Stimulated activated CD8-positive, alpha-beta memory T cell treated with anti-CD3 and anti-CD28 coated beads, Interleukin-7, amount 100 ng/mL, for 48 hours (primary cell): ENCODE data around the gene DAND5.

Experiments used
- DNase-seq, 2 donors: peaks; one replicate each; pipeline ENCODE4 v3.0.0-alpha.2; 2020; ENCODE audit warnings: low read depth in 1 of 2; ENCODE audit errors: extremely low read depth in 1 of 2

DAND5 gene

DNA sequence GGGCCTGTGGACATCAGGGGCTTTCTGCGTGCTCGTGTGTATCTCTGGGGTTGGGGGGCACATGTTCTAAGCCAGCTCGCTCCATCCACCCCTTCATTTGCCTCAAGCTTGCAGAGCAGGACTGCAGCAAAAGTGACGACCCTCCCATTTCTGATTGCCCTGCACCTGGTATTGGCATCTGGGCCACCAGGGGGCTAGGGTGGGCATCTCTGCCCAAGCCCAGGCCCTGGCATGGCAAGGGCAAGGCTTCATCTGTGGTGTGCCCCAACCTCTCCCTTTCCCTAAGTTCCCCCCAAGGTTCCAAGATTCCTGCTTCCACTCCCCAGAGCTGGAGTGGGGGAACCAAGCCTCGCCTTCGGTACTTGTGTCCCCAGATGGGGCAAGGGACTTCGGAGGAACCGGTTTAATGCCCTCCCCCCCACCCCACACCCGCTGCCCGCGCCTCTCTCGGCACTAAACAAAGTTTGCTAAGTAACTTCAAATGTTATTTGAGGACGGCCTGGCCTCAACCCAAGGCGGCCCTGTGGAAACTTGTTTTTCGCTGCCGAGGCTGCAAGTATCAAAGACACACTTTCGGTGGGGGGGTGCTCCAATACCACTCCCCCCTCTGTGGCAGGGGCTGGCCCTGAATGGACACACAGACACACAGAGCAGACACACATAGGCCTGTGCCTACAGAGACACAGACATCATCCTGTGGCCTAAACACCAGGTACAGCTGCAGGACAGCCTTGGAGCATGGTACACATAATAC, 38.1 kb downstream of the DAND5 start:
- DNase-seq = no peak

DNA sequence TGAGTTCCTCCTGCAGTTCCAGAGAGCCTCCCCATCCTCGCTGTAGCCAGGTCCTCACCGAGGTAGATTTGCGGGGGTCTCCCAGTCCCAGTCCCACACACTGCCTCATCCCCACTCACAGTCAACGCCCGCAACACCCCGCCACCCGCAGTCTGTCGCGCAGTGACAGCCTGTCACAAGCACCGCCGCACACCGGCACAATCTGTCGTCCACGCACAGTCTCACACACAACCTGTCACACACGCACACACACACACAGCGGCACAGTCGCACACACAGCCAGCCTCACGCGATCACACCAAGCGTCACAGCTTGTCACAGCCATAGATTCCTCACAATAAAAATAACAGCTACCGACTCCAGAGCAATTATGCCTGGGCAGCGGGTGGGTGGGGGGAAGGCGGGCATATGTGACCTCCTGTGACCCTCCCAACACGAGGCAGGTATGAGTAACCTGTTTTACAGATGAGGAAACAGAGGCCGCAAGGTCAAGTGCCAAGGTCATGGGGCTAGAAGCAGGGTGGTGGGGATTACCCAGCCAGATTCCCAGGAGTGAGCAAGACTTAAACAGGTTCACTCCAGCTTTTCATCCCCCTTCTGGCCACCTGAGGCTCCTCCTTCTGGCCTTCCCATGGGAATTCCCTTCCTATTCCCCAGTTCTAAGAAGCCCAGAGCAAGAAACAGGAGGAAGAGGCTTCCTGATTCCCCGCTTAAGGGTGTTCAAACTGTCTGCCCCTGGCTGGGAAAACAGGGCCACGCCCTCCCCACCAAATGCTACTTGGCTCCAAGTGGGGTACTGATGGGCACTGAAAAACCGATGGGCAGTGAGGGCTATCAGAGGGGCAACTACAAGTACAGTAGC, 39.8 kb downstream of the DAND5 start:
- no peak for DNase-seq

DNA sequence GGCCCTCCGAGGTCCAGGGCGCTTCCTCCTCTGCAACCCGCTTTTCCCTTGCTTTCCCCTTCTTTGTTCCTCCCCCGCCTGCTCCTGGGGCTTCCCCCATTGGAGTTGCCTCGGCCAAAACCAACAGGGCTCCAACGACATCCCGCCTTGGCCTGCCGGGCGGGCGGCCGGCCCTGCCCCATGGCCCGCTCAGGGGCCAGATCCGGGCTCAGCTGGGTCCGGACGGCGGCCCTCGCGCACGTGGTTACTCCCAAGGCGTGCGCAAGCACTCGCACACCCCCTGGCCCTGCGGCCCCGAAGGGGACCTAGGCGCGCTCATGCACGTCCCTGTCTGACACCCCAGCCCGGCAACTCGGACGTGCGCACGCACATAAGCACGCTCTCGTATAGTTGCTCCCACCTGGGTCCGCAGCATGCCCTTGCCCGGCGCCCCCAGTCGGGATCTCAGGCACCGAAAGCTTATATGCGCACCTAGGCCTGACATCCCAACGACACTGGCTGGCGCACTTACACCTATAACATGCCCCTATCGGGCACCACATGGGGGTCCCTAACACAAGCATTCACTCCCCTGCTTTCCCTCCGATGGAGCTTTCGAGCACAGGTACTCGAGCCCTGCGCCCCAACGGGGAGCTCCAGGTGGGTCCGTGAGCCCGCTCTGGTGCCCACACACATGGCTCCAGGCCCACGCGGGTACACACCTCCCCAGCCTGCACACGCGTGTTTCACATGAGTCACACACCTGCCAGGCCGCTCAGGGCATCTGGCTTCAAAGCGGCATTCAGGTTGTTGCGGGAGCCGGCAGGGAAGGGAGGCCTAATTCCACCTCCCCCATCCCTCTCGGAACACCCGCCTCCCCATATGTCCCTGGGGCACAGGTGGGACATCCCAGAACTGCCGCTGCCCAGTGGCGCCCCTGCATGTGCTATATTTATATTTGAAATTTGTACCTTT, 40.9 kb downstream of the DAND5 start:
- DNase-seq = no peak

DNA sequence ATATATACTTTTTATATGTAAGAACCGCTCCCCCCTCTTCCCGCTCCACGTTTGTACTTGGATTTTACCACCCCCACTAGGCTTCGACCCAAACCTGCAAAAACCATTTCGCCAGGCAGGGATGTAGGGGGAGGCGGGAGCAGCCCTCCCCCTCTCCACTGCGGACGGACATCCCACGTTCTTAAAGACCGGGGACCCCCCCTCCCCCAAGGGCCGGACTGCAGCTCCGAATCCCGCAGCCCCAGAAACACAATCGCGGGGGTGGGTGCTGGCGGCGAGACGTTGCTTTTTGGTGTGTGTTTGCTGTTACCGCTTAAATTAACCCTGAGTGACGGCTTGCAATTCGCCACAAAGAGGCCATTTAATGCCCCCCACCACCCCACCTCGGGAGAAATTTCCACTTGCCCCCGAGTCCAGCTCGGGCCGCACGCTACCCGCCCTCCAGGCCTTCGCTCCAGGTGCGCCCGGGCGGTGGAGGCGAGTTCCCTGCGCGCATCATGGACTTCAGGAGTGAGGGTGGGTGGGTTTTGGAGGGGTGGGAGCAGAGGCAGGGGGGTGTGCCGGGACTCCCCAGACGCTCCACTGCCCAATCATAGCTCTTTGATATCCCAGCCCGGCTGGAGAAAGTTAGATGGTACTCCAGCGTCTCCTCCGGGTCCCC, 41.7 kb downstream of the DAND5 start:
- no peak for DNase-seq

DNA sequence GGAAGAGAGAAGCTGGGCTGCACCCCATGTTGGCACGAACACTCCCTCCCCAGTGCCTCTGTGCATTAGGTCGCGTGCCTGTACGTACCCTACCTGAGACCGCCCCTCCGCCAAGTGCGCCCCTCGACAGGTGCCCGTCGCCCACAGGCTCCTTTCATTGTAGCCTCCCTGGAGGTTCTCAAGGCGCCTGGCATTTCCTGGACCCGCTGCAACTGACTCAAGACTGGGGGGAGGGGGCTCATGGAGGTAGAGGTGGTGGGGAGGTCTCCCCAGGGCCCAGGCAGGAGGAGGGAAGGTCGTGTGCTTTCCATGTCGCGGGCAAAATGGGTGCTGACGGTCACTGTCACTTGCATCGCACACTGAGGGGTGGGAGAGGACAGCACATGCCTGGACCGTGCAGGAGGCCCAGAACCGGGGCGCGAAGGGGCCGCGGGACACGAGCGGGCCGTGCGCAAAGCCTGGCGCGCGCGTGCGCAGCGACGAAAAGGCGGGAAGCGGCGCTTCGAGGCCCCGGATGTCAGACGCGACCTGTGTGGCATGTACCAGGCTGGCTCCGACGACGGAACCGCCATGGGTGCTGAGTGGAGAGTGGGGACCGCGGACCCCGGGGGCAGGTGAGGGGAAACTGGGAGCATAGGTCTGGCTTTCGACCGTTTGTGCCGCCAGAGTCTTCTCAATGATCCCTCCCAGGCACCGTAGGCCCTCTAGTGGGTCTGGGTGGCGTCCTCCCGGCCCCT, 42.4 kb downstream of the DAND5 start:
- DNase-seq = no peak

DNA sequence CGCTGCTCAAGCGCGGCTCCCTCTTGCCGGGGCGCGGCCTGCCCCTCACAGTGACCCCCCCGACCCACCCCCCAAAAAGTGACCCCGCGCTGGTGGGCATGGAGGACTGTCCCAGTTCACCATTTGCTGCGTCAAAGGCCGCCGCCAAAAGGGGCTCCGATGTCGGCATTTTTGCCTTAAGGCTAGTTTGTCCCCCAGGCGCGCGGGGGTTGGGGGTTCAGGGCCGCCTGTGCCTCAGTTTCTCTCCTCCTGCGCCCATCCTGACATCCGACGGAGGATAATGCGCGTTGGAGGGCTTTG, 43.0 kb downstream of the DAND5 start:
- DNase-seq = no peak

DNA sequence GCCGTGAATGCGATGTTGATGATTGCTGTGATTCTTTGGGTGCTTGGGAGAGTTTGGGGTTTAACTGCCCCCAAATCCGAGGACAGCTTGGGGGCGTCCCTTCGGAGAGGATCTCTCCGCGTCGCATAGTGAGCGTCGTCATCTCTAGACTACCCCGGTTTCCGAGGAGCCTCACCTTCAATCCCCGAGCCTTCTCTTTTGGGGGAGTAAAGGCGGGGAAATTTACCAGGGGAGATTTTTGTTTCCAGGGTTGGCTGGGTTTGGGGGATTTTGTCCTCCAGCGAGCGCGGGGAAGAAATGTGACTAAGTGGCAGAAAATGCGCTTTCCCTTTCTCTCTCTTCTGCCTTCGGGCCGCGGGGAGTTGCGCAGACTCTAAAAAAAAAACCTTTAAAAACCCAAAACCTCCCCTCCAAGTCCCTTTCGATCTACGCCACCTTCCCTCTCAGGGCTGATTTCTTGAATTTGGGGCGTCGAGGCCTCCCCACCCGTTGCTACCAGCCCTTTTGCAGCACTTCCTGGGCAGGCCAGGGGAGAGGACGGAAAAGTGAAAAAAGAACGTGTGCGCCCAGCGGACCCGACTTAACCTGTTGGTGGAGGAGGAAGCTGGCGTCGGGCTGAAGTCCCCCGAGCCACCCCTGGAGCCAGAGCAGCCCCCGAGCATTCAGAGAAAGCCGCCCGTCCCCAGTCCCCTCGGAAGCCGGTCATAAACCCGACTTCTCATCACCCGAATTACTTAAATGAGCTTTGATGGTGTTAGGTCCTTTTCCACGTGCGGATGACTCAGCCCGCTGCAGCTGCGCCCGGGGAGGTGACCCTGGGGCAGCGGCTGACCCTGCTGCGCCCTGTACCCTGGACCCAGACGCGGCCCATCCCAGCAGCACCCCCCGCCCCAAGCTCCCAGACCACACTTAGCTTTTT, 43.6 kb downstream of the DAND5 start:
- no peak for DNase-seq

DNA sequence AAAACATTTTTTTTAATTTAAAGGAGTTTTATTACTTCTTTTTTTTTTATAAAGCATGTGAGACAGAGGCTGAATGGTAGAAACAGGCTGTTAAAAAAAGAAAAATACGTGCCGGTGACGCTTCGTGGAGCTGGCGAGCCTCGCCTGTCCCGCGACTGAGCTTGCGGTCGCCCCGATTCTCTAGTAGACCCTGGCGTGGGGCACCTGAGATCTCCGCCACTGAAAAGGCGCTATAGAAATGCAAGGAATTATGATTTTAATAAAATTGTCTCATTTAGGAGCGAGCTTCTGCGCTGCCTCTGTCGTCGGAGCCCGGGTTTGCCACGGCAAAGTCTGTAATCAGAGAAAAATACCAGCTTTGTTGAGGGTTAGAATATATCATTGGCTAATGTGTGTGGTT, 44.3 kb downstream of the DAND5 start:
- no peak for DNase-seq

DNA sequence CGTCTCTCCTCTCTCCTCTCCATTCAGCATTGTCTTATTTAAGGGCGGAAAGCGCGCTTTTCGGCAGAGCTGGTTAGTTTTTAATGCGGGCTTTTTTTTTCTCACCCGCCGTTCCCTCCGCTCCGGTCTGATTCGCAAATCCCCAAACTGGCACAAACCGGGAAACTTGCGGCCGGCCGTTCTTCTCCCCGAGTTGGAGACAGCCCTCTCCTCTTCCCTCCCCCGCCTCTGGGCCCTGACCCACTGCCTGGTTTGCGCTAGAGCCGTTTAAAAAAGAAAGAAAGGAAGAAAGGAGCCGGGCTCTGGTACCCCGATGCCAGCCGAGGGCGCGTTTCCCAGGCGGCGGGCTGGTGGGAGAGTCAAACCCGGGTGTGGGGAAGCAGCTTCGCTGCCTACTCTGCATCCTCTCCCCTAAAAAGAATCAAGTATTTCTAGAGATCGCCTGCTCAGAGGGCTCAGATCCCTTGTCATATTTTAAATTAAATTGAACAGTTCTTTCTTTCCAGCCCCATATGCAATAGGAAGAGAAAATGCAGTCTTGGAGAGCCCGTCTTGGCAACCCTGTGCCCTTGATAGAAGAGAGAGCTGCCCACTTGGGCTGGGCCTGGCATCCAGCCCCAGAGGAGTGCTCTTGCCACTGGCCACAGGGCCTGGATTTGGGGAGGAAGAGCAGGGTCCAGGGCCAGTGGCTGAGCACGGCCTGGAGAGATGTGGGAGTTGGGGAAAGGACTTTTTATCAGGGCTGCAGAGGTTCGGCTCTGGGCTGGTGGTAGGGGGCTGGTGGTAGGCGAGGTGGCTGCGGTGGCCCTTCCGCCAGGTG, 44.9 kb downstream of the DAND5 start:
- DNase-seq = no peak

DNA sequence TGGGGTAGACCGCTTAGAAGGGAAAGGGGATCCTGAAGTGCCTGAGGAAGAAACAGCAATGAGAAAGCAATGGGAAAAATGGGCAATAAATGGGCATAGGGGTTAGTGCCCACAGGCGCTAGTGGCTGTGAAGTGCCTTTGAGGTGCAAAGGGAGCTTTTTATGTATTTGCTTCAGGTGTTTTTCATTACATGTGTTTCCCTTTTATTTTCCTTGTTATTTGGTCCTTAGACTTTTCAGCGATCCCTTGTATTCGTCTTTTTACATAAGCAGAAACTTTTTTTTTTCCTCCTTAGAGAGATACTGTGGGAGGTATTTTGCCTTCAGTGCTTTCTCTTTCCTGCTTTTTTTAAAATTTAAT, 45.5 kb downstream of the DAND5 start:
- no peak for DNase-seq

DNA sequence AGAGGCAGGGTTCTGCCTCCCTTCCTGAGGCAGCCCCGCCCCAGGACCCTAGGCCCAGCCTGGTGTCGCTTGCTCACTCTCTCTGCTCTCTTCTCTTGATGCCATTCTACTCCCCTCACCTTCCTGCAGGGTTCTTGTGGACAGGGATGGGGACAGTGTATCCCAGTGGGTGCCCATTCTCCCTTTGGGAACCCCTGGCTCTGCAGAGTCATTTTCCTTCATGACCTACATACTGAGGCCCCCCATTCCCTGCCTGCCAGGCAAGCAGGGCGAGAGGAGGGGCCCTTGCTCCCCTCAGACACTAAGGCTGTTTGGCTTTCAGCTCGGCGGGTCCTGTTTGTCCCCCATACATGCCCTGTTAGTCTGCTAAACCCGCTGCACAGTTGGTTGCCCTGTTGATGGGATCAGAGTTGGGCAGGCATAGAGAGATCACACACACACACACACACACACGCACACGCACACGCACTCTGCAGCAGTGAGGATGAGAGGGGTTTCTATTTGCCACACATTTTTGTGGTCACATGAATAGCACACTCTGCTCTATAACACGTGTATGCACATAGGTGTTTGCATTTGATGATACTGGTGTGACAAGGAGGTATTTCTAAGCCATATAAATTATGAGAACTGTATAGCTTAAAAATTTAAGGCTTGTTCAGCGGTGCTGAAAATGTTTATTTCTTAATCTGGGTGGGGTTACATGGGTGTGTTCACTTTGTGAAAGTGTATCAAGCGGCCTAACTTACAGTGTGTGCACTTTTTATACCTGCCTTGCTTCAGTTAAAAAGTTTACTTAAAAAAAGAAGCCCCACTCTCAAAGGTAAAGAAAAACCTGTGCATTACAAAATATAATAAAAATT, 46.2 kb downstream of the DAND5 start:
- no peak for DNase-seq

DNA sequence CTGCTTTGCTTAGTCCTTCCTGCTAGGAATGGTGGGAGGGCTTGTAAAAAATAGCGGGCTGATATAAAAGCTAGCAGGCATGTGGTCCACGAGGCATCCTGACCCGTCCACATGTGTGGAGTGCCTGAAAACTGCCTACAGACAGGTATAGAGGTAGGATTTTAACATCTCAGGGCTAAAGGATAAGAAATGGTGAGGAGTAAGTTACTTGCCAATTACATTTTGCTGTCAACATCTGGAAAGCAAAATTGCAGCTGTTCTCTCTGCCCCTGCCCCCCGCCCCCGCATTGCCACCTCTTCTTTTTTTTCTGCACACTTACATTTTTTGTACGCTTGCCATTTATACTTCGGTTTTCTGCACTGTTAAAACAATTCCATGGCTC, 46.9 kb downstream of the DAND5 start:
- no peak for DNase-seq

DNA sequence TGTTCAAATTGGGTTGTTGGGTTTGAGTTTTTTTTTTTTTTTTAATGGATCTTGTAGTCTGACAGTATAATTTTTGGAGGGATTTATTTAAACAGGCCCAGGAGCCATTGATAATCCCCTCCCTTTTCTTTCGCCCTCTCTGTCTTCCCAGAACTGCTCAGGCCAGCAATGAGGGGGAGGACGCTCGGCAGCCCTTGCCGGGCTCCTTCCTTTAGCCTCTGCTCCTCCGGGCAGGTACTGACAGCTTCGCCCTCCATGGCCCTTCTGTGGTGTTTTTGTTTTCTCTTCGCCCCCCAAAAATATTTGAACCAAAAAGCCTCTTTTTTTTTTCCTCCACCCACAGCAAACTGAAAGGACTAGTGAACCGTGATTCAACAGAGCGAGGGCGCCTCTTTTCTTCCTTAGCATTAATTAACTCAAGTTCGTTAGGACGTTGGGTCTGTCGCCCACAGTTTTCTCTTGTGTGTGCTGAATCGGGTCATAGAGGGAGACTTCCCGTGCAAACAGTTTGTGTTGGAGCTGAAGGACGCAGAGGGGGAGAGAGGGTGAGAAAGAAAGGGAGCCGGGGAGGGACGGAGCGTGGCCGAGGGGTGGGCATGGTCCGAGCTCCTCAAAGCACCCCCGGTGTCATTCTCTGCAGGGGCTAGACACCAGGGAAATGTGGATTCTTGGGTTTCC, 47.4 kb downstream of the DAND5 start:
- DNase-seq = no peak

DNA sequence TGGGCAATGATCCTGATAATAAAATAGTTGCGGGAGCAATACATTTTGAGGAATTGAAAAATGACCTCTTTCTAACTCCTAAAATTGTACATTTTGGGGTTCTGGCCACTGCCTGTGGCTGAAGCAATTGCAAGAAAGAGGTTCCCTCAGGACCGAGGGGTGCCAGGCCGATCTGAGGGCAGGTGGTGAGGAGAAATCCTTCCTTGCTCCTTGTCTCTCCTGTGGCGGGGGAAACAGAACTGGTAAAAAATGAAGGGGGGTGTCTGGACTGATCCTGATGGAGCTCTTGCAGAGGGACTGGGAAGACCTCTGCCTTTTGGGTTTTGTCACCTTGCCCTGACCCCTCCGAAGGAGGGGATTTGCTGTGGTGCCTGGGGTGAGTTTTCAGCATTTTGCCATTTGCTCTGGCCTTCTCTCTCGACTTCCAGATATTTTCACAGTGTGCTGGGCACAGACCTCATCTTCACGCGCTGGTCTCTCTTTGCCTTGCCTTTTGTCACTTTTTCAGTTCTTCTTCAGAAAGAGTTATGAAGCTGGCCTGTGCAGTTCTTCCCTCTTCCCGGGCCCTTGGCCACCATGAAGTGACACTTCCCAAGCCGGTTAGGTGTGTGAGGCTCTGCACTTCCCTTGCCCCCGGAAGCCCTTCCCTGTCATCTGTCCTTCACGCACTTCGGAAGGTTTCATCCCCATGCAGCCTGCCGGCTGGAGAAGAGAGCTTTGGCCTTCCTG, 48.1 kb downstream of the DAND5 start:
- no peak for DNase-seq

DNA sequence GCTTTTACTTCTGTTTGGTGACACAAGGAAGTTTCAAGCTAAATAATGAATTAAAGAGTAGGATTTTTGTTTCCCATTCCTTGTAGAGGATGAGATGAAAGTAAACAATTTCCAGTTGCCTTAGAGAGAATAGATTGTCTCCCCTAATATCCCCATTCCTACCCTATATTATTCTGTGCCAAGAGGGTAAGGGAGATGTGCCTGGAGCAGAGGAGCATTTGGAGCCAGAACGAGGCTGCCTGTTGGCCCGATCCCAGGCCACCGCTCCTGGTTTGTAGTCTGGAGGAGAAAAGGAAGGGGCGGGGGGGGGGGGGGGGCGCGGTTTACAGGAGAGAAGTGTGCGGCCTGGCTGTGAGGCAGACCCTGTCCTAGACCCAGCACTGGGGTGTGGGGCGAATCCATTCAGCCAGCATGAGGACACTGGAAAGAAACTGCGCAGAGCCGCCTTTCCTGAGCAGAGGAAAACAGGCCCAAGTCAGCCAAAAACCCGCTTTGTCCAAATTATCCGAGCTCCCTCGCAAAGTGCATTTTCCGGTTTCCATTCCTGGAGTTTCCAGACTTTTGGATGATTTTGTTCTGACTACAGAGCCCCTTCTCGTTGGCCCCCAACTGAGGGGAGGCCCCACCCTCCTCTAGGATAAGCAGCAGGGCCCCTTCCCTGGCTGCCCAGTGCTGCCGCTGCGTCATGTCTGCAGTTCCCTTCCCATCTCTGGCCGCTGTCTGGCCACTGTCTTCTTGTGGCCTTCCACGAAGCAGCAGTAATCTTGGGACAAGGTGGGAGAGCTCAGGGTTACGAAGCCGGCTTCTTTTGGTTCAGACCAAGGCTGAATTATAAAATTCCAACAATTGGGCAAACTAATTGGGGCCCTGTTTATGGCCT, 48.9 kb downstream of the DAND5 start:
- no peak for DNase-seq
